Astrocyte (in vitro differentiated cells and primary cell): ENCODE measurements around the gene CDYL. TPM values are rescaled to one million over a fixed set of nuclear protein-coding genes. Genes with fewer than 3 reads are reported as not detected.

Experiments used
- DNase-seq: peaks from one replicate; pipeline ENCODE4 v3.0.0-alpha.2; 2010; ENCODE audit warnings: low read depth
- FAIRE-seq: peaks from 2 replicates; lab custom pipeline; 2011; peaks lifted over from hg19 to GRCh38; lab: Jason Lieb, UNC
- H2AFZ ChIP-seq: 2 replicates; pipeline ENCODE4 v1.6.0; 2012; ENCODE audit warnings: low read depth, low read length, inconsistent platforms
- H3K27ac ChIP-seq: 2 replicates; pipeline ENCODE4 v1.5.1; 2011; ENCODE audit warnings: low read depth, low read length, inconsistent platforms
- H3K27me3 ChIP-seq: 2 replicates; pipeline ENCODE4 v1.6.0; 2011; ENCODE audit warnings: low read length, inconsistent platforms; ENCODE audit not compliant: insufficient read depth
- H3K36me3 ChIP-seq: 2 replicates; pipeline ENCODE4 v1.5.1; 2011; ENCODE audit warnings: low read length, inconsistent platforms; ENCODE audit not compliant: insufficient read depth
- H3K4me1 ChIP-seq: 2 replicates; pipeline ENCODE4 v1.5.1; 2011; ENCODE audit warnings: low read length, inconsistent platforms; ENCODE audit not compliant: insufficient read depth
- H3K4me2 ChIP-seq: 2 replicates; pipeline ENCODE4 v1.6.0; 2012; ENCODE audit warnings: low read length, inconsistent platforms
- H3K4me3 ChIP-seq: 2 replicates; pipeline ENCODE4 v1.5.1; 2011; ENCODE audit warnings: low read depth, mild to moderate bottlenecking, low read length, inconsistent platforms; ENCODE audit not compliant: insufficient read depth
- H3K79me2 ChIP-seq: 2 replicates; pipeline ENCODE4 v1.6.0; 2012; ENCODE audit warnings: mild to moderate bottlenecking, low read length, inconsistent platforms; ENCODE audit not compliant: insufficient read depth
- H3K9ac ChIP-seq: 2 replicates; pipeline ENCODE4 v1.6.0; 2012; ENCODE audit warnings: mild to moderate bottlenecking, low read length, inconsistent platforms
- H3K9me3 ChIP-seq: 2 replicates; pipeline ENCODE4 v1.5.1; 2012; ENCODE audit warnings: low read depth, mild to moderate bottlenecking, low read length, inconsistent platforms; ENCODE audit not compliant: insufficient read depth
- H4K20me1 ChIP-seq: 2 replicates; pipeline ENCODE4 v1.6.0; 2012; ENCODE audit warnings: low read length, inconsistent platforms; ENCODE audit not compliant: insufficient read depth
- H3K27ac Mint-ChIP-seq: one replicate; pipeline ENCODE4 v1.8.0; 2021; ENCODE audit warnings: mild to moderate bottlenecking, mixed read lengths; ENCODE audit not compliant: unreplicated experiment
- H3K27me3 Mint-ChIP-seq: one replicate; pipeline ENCODE4 v1.8.0; 2021; ENCODE audit warnings: low read depth, mixed read lengths; ENCODE audit not compliant: unreplicated experiment
- H3K36me3 Mint-ChIP-seq: one replicate; pipeline ENCODE4 v1.8.0; 2021; ENCODE audit warnings: low read depth, mixed read lengths; ENCODE audit not compliant: unreplicated experiment
- H3K4me1 Mint-ChIP-seq: one replicate; pipeline ENCODE4 v1.8.0; 2021; ENCODE audit warnings: low read depth, mixed read lengths; ENCODE audit not compliant: unreplicated experiment
- H3K4me3 Mint-ChIP-seq: one replicate; pipeline ENCODE4 v1.8.0; 2021; ENCODE audit warnings: mild to moderate bottlenecking, moderate library complexity, mixed read lengths; ENCODE audit not compliant: unreplicated experiment
- H3K9me3 Mint-ChIP-seq: one replicate; pipeline ENCODE4 v1.8.0; 2021; ENCODE audit warnings: mild to moderate bottlenecking, mixed read lengths; ENCODE audit not compliant: unreplicated experiment
- CTCF ChIP-seq: IDR thresholded peaks from 2 replicates; pipeline ENCODE4 v1.5.1; 2011; ENCODE audit warnings: low read depth, mild to moderate bottlenecking, inconsistent platforms, low read length, moderate library complexity; ENCODE audit not compliant: insufficient read depth
- EZH2 ChIP-seq: IDR thresholded peaks from 2 replicates; pipeline ENCODE4 v1.6.1; 2012; ENCODE audit warnings: mild to moderate bottlenecking, low read length, inconsistent platforms; ENCODE audit not compliant: insufficient read depth
- total RNA-seq: library from RNA; stranded (reverse); gene quantifications from 2 replicates; pipeline ENCODE4 v1.2.1, GENCODE V29; 2021

Gene CDYL
- total RNA-seq, 1 donor from 2014 or later = 87.1 TPM

GRCh38 chr6:4781967-4782575 is 5.9 kb downstream of the CDYL start:
- no peaks in the 10 kb centered on the region for H3K36me3 ChIP-seq
- Mint-ChIP-seq H3K27me3 (no peaks in the 10 kb centered on the region), H3K4me3 (no peak overlapping the region), H3K27ac (peak overlapping the region; percentile 64), H3K4me1 (peaks cover 49% of the 10 kb centered on the region), H3K36me3 (peaks cover 15% of the 10 kb centered on the region), H3K9me3 (peaks cover 20% of the 10 kb centered on the region)
- FAIRE-seq (no peak), DNase-seq (no peak)
- no peak overlapping the region for H3K4me2 ChIP-seq
- H3K9ac ChIP-seq = no peak overlapping the region
- H3K4me3 ChIP-seq = no peak overlapping the region
- no peaks in the 10 kb centered on the region for H3K4me1 ChIP-seq
- H2AFZ ChIP-seq = no peak overlapping the region
- peaks cover 99% of the 10 kb centered on the region for H3K79me2 ChIP-seq
- peaks cover 89% of the 10 kb centered on the region for H4K20me1 ChIP-seq
- no peak overlapping the region for H3K27ac ChIP-seq
- no peak for TF ChIP-seq EZH2
- no peak for TF ChIP-seq CTCF
- no peaks in the 10 kb centered on the region for H3K9me3 ChIP-seq
- H3K27me3 ChIP-seq = no peaks in the 10 kb centered on the region

GRCh38 chr6:4786996-4787395 is 10.8 kb downstream of the CDYL start:
- no peak overlapping the region for H3K4me2 ChIP-seq
- H3K27ac ChIP-seq = no peak overlapping the region
- DNase-seq (no peak), FAIRE-seq (no peak)
- peaks cover 98% of the 10 kb centered on the region for H3K79me2 ChIP-seq
- H3K27me3 ChIP-seq = no peaks in the 10 kb centered on the region
- no peak for TF ChIP-seq CTCF
- TF ChIP-seq EZH2 = no peak
- H4K20me1 ChIP-seq = peaks cover 89% of the 10 kb centered on the region
- Mint-ChIP-seq H3K36me3 (peaks cover 19% of the 10 kb centered on the region), H3K9me3 (peaks cover 8% of the 10 kb centered on the region), H3K4me3 (no peak overlapping the region), H3K4me1 (peaks cover 47% of the 10 kb centered on the region), H3K27ac (no peak overlapping the region), H3K27me3 (no peaks in the 10 kb centered on the region)
- no peak overlapping the region for H3K4me3 ChIP-seq
- H3K9me3 ChIP-seq = no peaks in the 10 kb centered on the region
- no peaks in the 10 kb centered on the region for H3K4me1 ChIP-seq
- H3K9ac ChIP-seq = no peak overlapping the region
- H3K36me3 ChIP-seq = no peaks in the 10 kb centered on the region
- H2AFZ ChIP-seq = no peak overlapping the region

- Histone ChIP-seq H3K9me3 (no peaks in the 10 kb centered on the region), H4K20me1 (peaks cover 90% of the 10 kb centered on the region), H2AFZ (no peak overlapping the region), H3K27ac (no peak overlapping the region), H3K4me3 (no peak overlapping the region), H3K27me3 (no peaks in the 10 kb centered on the region), H3K79me2 (peaks cover 96% of the 10 kb centered on the region), H3K4me1 (no peaks in the 10 kb centered on the region), H3K4me2 (no peak overlapping the region), H3K9ac (no peak overlapping the region), H3K36me3 (no peaks in the 10 kb centered on the region)
- DNase-seq (no peak), FAIRE-seq (no peak)
- no peak overlapping the region for H3K4me3 Mint-ChIP-seq
- TF ChIP-seq EZH2 = no peak
- no peak for TF ChIP-seq CTCF
- H3K4me1 Mint-ChIP-seq = peaks cover 37% of the 10 kb centered on the region
- peak overlapping the region; percentile 7 for H3K27ac Mint-ChIP-seq
- H3K36me3 Mint-ChIP-seq = peaks cover 17% of the 10 kb centered on the region
- peaks cover 8% of the 10 kb centered on the region for H3K9me3 Mint-ChIP-seq
- no peaks in the 10 kb centered on the region for H3K27me3 Mint-ChIP-seq
Measured at GRCh38 chr6:4788482-4788881, 12.3 kb downstream of the CDYL start.
